ENCODE data around the gene GLRX.
A peak's percentile ranks its signal among the peaks of the same experiment; 100 is the strongest.

The GLRX gene

GRCh38 chr5:95782181-95782580, 40.3 kb downstream of the GLRX start:
- no peak overlapping the region for H2AFZ ChIP-seq (ENCODE audit: low read length)
- H3K36me3 ChIP-seq (replicated peaks; ENCODE audit: insufficient read depth, low read length) = no peaks in the 10 kb centered on the region
- no peak overlapping the region for H3K4me3 ChIP-seq (ENCODE audit: low read length)
- H3K9me2 ChIP-seq (replicated peaks; ENCODE audit: insufficient read depth, low read length) = no peaks in the 10 kb centered on the region
- H3F3A ChIP-seq (ENCODE audit: insufficient read depth, low read length) = no peaks in the 10 kb centered on the region
- TF ChIP-seq EZH2phosphoT487 (IDR thresholded peaks at IDR 0.05; ENCODE audit: low read length) (no peak), EZH2 (optimal IDR thresholded peaks at IDR 0.05; ENCODE audit: low read depth, low read length) (no peak), CTCF (IDR thresholded peaks at IDR 0.05; ENCODE audit: low read length) (no peak)
- no peak for DNase-seq
- no peak overlapping the region for H3K4me2 ChIP-seq (ENCODE audit: low read depth, low read length)
- H3K79me2 ChIP-seq (ENCODE audit: low read length) = no peaks in the 10 kb centered on the region
- no peaks in the 10 kb centered on the region for H3K9me3 ChIP-seq (replicated peaks; ENCODE audit: insufficient read depth, low read length)
- no peaks in the 10 kb centered on the region for H3K27me3 ChIP-seq (replicated peaks; ENCODE audit: insufficient read depth, low read length)
- H3K9ac ChIP-seq (ENCODE audit: low read length) = no peak overlapping the region
- no peak overlapping the region for H3K27ac ChIP-seq (ENCODE audit: low read length)
- H3K4me1 ChIP-seq (ENCODE audit: low read length) = peaks cover 6% of the 10 kb centered on the region
- no peaks in the 10 kb centered on the region for H4K20me1 ChIP-seq (ENCODE audit: insufficient read depth, low read length)

GRCh38 chr5:95781101-95781583, 41.4 kb downstream of the GLRX start:
- DNase-seq = peak; percentile 87
- H2AFZ ChIP-seq (ENCODE audit: low read length) = peak overlapping the region; percentile 44; the same call in 1 of the 2 replicates
- no peak overlapping the region for H3K4me3 ChIP-seq (ENCODE audit: low read length)
- H3K9me3 ChIP-seq (replicated peaks; ENCODE audit: insufficient read depth, low read length) = no peaks in the 10 kb centered on the region
- peak overlapping the region; percentile 17; the same call in 1 of the 2 replicates for H3K27ac ChIP-seq (ENCODE audit: low read length)
- H3K4me1 ChIP-seq (ENCODE audit: low read length) = peaks cover 14% of the 10 kb centered on the region
- H3K79me2 ChIP-seq (ENCODE audit: low read length) = no peaks in the 10 kb centered on the region
- no peaks in the 10 kb centered on the region for H3K36me3 ChIP-seq (replicated peaks; ENCODE audit: insufficient read depth, low read length)
- no peaks in the 10 kb centered on the region for H3K9me2 ChIP-seq (replicated peaks; ENCODE audit: insufficient read depth, low read length)
- TF ChIP-seq CTCF (IDR thresholded peaks at IDR 0.05; ENCODE audit: low read length) (peak; percentile 93), EZH2phosphoT487 (IDR thresholded peaks at IDR 0.05; ENCODE audit: low read length) (no peak)
- H3K4me2 ChIP-seq (ENCODE audit: low read depth, low read length) = peak overlapping the region; percentile 37; the same call in 1 of the 2 replicates
- H3K27me3 ChIP-seq (replicated peaks; ENCODE audit: insufficient read depth, low read length) = no peaks in the 10 kb centered on the region
- no peaks in the 10 kb centered on the region for H4K20me1 ChIP-seq (ENCODE audit: insufficient read depth, low read length)
- no peaks in the 10 kb centered on the region for H3F3A ChIP-seq (ENCODE audit: insufficient read depth, low read length)
- H3K9ac ChIP-seq (ENCODE audit: low read length) = peak overlapping the region; percentile 1; the same call in 1 of the 2 replicates

- Histone ChIP-seq H3K27me3 (replicated peaks; ENCODE audit: insufficient read depth, low read length) (no peaks in the 10 kb centered on the region), H3K4me1 (ENCODE audit: low read length) (peaks cover 14% of the 10 kb centered on the region), H2AFZ (ENCODE audit: low read length) (no peak overlapping the region), H3K36me3 (replicated peaks; ENCODE audit: insufficient read depth, low read length) (no peaks in the 10 kb centered on the region), H3K9me3 (replicated peaks; ENCODE audit: insufficient read depth, low read length) (no peaks in the 10 kb centered on the region), H3K4me2 (ENCODE audit: low read depth, low read length) (no peak overlapping the region), H4K20me1 (ENCODE audit: insufficient read depth, low read length) (no peaks in the 10 kb centered on the region), H3K4me3 (ENCODE audit: low read length) (no peak overlapping the region), H3K9me2 (replicated peaks; ENCODE audit: insufficient read depth, low read length) (no peaks in the 10 kb centered on the region), H3F3A (ENCODE audit: insufficient read depth, low read length) (no peaks in the 10 kb centered on the region), H3K79me2 (ENCODE audit: low read length) (no peaks in the 10 kb centered on the region), H3K9ac (ENCODE audit: low read length) (no peak overlapping the region), H3K27ac (ENCODE audit: low read length) (no peak overlapping the region)
- DNase-seq = no peak
- TF ChIP-seq CTCF (IDR thresholded peaks at IDR 0.05; ENCODE audit: low read length) (no peak), EZH2 (optimal IDR thresholded peaks at IDR 0.05; ENCODE audit: low read depth, low read length) (no peak), EZH2phosphoT487 (IDR thresholded peaks at IDR 0.05; ENCODE audit: low read length) (no peak)
Measured at GRCh38 chr5:95780597-95780996, 41.9 kb downstream of the GLRX start.

All from MM.1S (cell line).